RKO (cell line): ENCODE measurements around the gene TRAF2.

Source experiments
- DNase-seq: peaks from one replicate; pipeline ENCODE4 v3.0.0-alpha.2; 2016; ENCODE audit warnings: low spot score

Gene TRAF2

DNA sequence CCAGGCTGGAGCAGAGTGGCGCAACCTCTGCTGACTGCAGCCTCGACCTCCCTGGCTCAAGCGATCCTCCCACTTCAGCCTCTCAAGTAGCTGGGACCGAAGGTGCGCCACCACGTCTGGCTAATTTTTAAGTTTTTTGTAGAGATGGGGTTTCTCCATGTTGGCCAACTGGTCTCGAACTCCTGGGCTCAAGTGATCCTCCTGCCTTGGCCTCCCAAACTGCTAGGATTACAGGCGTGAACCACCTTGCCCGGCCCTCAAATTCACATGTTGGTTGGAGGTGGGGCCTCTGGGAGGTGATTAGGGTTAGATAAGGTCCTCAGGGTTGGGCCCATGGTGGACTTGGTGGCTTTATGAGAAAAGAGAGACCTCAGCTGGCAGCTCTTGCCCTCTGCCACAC lies 75.8 kb downstream of the TRAF2 start:
- DNase-seq, result no peak

DNA sequence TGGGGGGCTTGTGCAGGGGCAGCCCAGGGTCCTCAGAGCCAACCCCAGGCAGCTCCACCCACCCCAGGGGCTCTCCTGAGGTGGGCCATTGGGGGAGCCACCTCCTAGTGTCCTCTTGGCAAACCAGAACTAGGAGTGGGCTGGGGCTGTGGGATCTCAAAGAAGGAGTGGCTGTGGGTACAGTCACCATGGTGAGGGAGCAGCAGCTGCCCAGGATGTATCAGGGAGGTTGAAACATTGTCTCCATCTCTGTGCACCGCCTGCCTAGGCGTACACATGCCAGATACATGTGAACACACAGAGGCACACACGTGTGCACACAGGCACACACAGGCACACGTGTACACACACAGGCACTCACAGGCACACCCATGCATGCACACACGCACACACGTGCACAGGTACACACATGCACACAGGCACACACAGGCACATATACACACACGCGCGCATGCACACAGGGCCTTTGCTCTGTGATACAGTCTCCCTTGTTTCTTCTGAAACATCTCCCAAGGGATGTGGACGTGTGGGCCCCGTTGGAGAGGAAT lies 76.5 kb downstream of the TRAF2 start:
- DNase-seq, result no peak

DNA sequence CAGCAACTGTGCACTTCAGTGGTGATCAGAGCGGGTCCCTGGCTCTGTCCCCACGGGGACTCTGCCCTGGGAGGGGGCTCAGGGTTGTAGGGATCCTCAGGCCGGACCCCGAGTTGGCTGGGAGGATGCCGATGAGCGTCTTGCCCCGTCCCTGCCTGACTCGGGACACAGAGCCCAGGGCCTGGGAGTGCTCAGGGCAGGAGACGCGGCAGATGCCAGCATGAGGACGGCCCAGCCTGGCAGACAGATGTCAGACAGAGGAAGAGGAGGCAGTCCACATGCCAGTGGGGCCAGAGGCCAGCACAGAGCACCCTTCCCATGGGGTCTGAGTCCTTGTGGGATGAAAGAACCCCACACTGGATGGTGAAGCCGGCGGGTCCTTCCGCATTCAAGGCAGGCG lies 77.0 kb downstream of the TRAF2 start:
- no peak for DNase-seq

DNA sequence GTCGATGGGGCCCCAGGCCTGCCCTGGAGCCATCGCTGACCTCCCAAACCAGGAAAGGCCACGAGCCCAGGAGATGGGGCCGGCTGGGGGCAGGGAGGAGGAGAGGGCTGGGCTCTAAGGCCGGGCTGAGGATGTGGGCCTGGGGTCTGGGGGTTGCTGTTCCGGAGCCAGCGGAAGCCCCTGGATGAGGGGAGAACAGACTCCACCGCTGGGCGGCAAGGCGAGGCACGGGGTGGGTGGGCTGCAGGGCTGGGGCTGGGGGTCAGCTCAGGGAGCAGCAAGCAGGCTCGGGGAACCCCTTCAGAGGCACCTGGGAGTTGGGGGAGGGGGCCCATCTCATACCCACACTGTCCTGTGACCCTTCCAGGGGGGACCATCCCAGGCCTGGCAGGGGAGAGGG lies 77.4 kb downstream of the TRAF2 start:
- DNase-seq, result no peak

DNA sequence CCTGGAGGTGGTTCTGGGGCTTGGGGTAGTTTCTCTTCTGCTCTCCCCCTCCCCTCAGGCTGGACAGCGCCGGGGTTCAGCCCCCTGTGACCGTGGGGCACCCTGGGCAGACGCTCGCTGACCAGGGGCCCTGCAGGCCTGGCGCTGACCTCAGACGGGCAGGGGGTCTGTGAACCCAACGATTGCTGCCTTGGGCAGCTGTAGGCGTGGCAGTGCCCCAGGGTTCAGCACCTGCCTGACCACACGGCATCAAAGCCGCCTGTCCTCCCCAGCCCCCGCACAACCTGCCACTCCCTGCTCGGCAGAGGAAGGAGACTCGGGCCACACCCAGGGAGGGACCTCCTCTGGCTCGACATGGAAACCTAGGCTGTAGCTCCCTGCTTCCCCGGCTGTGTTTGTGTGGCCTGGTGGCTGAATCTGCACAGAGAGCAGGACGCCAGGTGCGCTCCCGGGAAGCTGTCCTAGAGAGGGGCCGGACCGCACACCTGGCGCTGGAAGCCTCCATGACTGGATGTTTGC lies 77.9 kb downstream of the TRAF2 start:
- no peak for DNase-seq

DNA sequence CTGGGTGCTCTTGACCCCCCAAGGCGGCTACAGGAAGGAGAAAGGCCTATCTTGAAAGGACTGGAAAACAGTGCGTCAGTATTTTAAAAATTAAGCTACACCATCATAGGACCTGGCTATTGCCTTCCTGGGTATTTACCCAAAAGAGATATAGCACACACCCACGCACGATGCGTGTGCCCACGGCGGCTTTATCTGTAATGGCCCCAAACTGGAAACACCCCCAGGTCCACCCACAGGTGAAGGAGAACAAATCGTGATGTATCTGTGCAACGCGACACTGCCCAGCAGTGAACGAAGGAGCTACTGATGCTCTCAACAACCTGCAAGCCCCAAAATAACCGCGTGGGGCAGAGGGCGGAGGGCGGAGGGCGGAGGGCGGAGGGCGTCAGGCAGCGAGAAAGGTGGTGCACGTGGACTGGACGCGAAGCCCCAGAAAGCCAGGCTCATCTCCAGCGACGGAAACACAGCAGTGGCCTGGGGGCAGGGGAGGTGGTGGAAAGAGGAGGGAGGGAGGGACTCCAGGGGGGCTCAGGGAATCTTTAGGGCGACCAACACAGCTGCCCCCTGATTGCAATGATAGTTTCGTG lies 78.6 kb downstream of the TRAF2 start:
- no peak for DNase-seq

DNA sequence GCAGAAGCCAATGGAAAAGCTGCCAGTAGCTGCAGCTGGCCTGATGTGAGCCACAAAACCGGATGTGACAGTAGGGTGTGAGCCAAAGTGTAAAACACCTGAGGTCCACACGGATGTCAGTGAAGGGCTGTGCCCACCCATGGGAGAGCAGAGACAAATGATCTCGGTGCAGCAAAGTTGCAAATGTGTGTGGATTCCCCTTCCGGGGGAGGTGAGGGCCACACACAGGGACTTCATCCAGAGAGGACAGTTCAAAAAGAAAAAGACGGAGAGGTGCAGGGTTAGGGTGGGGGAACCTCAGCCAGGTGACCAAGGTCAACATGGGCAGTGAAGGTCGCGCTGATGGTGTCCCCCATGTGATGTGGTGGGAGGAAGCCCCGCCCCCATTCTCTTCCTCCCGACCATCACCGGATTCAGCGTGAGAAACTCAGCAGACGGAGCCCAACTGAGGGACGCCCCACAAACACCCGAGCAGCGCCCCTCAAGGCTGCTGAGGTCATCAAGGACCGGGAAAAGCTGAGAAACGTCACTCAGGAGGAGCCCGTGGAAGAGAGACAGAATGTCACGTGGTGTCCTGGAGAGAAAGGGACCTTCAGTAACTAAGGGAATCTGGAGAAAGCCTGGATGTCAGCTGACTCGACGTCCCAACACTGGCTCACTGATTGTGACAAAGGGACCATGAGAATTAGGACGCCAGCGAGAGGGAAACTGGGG lies 79.6 kb downstream of the TRAF2 start:
- no peak for DNase-seq

DNA sequence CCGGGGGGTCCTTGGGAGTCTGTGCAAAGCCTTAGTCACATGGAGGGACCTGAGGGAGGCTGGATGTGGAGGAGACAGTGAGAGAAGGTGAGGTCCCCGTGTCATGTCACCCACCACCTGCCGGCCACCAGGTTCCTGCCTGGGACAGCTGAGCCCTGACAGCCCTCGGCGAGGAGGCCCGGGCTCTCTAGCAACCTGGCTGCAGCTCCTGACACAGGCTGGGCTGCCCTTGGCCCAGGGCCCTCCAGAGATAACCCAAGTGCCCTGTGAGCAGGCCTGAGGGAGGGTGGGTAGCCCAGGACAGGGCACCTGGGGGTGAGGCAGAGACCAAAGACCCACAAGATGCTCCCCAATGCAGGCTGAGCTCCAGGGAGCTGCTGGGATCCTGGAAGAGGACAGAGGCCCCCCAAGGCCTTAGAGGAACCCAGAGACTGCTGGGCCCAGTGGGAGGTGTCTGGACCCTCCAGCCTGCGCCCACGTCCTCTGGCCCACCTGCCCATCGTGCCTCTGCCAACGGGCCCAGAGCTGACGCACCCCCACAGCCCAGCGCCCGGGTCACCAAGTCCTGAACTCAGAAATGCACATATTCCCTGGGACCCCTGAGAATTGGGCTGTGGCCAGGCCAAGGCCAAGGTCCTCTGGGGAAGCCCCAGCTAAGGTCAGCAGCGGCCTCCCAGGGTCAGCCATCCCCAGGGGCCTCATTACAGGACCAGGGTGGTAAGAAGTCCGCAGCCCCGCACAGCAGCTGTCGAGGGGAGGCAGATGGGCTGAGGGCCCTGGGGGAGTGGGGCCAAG lies 82.2 kb downstream of the TRAF2 start:
- no peak for DNase-seq

DNA sequence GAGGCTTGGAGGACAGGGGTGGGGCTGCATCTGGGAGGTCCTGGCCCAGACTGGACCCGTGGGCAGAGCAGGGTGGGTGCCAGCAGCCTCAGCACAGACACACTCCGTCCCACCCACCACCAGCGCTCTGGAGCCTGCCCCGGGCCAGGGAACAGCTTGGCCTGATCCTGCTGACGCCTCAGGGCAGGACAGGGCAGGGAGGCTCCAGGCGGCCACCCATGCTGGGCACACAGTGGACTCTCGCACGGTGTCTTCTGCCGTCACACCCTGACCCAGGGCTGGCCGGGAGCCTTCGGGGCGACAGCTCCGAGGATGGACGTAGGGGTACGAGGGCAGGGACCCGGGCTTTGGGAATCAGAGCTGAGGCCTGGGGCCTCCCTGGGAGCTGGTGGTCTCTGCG lies 82.8 kb downstream of the TRAF2 start:
- DNase-seq, result no peak

DNA sequence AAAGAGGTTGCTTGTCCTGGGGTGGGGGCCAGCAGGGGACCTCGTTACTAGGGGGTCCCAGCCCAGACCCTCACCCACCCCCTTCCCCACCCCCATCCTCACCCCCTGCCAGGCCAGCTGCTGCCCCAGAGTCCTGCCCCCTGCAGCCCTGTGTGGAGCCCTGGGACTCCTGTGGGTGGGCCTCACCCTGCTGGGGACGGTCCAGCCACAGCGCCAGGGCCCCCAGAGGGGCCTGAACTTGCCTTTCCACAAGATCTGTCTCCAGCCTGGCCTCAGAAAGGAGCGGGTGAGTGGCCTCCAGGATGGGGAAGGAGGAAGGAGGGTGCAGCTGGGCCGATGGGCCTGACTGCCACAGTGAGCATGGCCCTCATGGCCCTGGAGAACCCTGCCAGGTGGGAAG lies 83.5 kb downstream of the TRAF2 start:
- no peak for DNase-seq

DNA sequence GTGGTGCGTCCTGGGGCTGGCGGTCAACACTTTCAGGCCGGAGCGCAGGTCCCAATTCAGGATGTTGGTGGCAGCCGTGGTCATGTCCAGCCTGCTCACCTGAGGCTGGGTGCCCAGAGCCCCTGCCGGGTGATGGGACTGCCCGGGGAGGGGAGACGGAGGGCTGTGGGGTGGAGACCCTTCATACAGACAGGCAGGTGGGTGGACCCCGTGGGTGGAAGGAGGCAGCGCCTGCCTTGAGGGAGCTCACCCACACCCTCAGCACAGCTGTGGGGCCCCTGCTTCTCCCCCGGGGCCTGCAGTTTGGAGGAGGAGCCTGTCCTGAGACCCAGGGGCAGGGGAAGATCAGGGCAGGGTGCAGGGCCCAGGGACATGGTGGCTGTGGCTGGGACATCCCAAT lies 84.0 kb downstream of the TRAF2 start:
- no peak for DNase-seq

DNA sequence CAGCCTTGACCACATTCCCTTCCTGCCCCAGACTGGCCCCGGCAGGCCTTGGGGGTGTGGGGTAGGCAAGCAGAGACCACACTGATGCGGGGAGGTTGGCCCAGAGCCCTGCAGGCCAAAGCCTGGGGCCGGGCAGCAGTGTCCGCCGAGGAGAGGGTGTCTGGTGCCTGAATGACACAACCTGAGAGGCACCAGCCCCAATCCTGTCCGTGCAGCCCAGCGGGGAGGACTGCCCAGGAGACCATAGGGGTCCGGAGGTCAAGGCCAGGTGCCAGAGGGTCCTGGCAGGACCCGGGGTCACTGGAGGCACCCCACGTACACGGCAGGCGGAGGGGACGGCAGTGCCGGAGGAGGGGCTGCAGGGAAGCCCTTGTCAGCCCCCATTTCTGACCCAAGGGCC lies 85.4 kb downstream of the TRAF2 start:
- no peak for DNase-seq

DNA sequence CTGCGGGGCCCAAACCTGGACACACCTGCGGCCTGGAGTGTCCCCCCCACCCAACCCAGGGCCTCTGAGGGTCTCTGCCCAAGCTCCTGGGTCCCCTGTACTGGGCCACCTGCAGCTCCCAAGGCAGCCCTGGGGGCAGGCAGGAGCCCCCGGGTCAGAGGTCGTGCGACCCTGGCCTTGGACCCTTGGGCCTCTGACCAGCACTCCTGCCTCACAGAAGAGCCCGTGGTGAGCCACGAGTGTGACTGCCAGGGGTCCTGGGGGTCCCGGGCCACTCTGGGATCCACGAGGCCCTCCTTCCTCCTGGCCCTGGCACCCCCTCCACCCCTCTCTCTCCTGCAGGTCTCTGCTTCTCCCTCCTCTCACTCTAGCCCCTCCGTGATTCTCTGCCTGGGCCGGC lies 86.0 kb downstream of the TRAF2 start:
- DNase-seq, result no peak

DNA sequence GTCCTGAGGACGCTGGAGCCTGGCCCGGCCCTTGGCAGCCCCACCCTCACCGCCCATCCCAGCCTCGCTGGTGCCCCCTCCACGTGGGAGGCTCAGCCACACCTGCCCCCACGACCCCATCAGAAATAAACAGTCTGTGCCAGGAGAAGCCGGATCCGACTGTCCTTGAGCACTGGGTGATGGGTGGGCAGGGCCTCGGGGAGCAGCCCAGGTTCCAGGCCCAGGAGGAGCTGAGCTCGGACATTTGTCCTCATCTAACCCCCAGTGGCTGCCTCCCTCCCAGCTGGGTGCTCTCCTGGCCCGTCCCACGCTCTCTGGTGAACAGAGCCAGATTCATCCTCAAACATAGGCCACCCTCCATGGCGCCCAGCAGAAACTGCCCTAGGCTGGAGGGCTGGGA lies 86.4 kb downstream of the TRAF2 start:
- DNase-seq, result no peak

DNA sequence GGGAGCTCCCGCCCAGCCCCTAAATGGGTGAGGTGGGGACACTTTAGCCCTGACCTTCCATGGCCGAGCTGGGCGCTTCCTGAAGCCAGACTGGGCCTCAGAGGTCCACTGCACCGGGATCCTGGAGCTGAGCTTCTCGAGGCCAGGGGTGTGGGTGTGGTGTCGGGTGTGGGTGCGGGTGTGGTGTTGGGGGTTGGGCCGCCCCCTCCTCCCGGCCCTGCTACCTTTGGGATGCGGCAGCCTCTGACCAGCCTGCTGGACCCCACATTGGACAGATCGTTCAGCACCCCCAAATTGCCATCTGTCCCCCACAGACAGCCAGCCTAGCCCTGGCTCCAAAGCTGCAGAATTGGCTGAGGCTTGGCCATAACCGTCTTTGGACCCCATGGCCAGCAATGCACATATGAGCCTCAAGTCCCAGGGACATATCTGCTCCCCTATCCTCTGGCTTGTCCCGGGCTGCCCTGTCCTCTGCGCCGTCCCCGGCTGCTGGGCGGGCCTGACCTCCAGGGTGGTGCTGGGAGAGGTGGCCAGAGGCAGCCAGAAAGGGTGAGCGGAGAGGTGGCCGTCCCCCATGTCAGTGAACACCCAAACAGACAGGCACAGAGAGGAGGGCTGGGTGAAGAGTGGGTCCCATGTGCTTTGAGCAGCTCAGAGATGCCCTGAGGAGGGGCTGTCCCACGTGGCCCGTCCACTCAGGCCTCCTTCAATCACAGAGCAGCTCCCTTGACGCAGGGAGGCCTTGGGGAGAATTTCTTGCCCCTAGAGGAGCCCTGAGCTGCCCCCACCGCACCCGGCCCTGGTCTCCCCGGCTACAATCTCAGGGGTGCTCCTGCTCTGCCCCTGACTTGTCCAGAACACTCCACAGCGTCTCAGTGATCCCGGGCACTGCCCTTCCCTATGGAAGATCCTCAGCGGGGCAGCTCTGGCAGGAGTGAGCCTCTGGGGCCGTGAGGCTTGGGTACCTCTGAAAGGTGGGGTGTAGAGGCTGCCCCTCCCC lies 87.6 kb downstream of the TRAF2 start:
- no peak for DNase-seq

DNA sequence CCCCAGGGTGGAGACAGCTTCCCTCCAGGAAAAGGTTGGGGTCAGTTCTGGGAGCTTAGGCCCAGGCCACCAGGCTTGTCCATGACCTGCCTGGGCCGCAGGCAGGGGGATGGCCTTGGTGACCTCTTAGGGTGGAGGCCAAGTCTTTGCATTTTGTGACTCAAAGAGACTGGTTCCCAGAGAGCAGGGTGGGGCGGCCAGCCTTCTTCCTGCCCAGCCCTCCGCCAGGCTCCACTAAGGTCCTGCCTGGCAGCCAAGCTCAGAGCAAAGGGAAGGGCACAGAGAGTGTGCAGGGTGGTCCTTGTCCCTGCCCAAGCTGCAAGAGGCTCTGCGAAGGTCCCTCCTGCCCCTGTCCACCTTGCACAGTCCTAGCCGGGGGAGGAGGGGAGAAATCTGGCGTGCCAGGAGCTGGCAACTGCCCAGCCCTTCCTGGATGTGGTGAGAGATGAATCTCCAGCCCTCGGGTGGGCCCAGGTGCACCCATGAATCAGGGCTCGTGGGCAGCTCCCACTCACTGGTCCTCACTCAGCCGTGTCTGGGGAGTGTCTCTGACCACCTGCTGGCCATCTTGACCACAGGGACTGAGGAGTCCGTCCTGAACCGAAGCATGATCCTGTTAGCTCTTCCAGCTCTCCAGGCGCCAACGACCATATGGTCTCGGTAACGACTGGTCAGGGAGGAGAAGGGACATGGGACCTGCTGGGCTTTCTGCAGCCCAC lies 88.7 kb downstream of the TRAF2 start:
- DNase-seq, result no peak

DNA sequence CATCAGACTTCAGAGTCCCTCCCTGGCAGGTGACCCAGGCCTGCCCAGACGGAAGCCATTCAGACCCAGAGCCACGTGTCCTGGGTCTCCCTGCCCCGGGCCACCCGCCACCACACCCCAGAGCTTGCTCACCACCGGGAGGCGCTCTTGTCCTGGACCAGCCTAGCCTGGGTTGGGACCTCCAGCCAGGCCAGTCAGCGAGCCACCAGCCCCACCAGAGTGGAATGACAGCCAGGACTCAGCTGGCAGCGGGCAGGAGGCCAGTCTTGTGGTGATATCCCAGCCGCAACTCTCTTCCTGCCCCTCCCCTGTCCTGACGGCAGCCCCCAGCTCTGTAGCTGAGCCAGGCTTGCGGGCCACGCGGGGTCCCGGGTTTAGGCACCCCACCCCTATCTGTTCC lies 89.3 kb downstream of the TRAF2 start:
- no peak for DNase-seq
